Large intestine (tissue), 3 donors: ENCODE results near the gene GSK3A. TPM values are rescaled to one million over a fixed set of nuclear protein-coding genes. Genes with fewer than 3 reads are reported as not detected.
"Not testable (repeated sequence)": the region's sequence is repeated elsewhere in the genome, so short reads cannot be mapped to it uniquely, and the experiment has no call there.

ENCODE experiments used
- DNase-seq, 2 donors: peaks; one replicate each; pipeline versions ENCODE4 v3.0.0 to v3.0.0-alpha.2; 2013
- H3K27ac ChIP-seq: one replicate; pipeline ENCODE4 v1.5.1; 2013; ENCODE audit warnings: low read length
- H3K27me3 ChIP-seq: 2 replicates; pipeline ENCODE4 v1.6.1; 2013; ENCODE audit warnings: low read length; ENCODE audit not compliant: control insufficient read depth, insufficient read depth
- H3K36me3 ChIP-seq: 2 replicates; pipeline ENCODE4 v1.6.1; 2013; ENCODE audit warnings: low read length; ENCODE audit not compliant: control insufficient read depth, insufficient read depth
- H3K4me1 ChIP-seq: one replicate; pipeline ENCODE4 v1.6.1; 2013; ENCODE audit warnings: low read length; ENCODE audit not compliant: control insufficient read depth, insufficient read depth
- H3K4me3 ChIP-seq: one replicate; pipeline ENCODE4 v1.5.1; 2013; ENCODE audit warnings: low read length
- H3K9me3 ChIP-seq: one replicate; pipeline ENCODE4 v1.6.1; 2013; ENCODE audit warnings: mild to moderate bottlenecking, low read depth, low read length, moderate library complexity; ENCODE audit not compliant: control insufficient read depth
- WGBS: methylation state at CpG from one replicate; pipeline ENCODE4 v1.1.5; 2013; ENCODE audit warnings: low lambda C conversion rate; ENCODE audit not compliant: insufficient coverage; 5-methylcytosine and 5-hydroxymethylcytosine counted together
- polyA plus RNA-seq: library from polyadenylated mRNA; unstranded; fragments of 120-200 nt; gene quantifications from one replicate; pipeline ENCODE4 v1.2.1, GENCODE V29; 2013

The GSK3A gene
- polyA plus RNA-seq, 1 donor, result 70.8 TPM

DNA sequence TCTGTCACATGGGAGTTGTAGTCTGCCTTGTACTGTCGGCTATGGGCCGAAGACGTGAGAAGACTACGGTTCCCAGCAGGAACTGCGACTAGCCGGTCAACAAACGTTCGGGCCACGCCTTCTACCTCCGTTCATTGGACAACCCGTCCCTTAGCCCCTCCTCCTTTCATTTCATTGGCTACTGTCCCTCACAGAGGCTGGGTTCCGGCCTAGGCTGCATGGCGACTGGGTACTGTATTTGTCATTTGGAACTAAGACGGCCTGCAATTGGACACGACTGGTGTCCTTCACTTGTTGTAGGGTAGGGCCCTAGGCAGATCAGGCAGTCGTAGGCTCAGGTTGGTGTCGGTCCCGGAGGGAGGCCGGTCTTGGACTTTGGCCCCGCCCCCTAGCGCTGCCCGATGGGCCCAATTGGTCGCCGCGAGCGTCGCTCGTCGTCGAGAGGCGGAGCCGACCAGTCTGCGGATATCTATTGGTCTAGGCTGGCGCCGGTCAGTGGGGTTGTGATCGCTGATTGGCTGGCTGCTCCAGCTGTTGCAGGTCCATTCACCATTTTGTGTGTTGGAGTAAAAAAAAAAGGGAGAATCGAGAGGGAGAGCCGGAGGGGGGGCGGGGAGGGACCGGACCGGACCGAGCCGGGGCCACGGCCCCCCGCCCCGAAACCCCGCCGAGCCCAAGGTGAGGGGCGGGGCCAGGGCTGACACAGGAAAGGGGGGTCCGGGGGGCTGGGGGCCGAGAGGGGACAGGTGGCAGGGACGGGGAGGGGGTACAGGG is 26.5 kb upstream of the GSK3A start, which contains the start of gene CIC:
Gene CIC, plus strand, starts transcription at position 549 of the 774 bp plus-strand sequence. CDS start 2,532 bp downstream, outside the sequence.
- DNase-seq, result peak; percentile 100
- Histone ChIP-seq H3K36me3 (peaks cover 25% of the 10 kb centered on the region), H3K27ac (peak within 1 kb of the TSS; percentile 90), H3K9me3 (no peaks in the 10 kb centered on the region), H3K4me3 (peak within 1 kb of the TSS; percentile 70), H3K4me1 (peaks cover 28% of the 10 kb centered on the region), H3K27me3 (no peaks in the 10 kb centered on the region)
- WGBS, result no CpG with 5 or more reads among the region's 52 CpGs

DNA sequence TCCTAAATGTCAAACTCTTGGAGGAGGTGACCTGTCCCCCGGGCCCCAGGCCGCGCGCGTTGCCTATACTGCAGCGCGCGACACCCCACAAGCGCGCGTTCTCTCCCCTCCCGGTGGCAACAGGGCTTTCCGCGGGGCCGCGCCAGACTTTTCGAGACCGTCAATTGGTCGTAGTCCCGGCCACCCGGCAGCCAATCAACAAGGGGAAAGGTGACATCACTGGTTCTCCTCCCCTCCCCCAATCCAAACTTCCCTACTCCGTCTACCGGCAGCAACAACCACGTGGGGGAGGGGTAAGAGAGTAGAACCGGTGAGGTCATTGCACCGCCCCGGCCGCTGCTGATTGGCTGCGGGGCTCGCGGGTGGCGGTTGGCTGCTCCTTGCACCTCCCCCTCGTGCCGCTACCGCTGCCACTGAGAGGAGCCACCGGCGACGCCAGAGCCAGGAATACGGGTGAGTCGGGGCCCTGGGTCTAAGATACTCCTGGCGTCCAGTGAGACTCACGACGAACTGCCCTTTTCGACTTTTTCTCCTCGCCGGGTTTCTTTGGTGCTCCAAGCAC is 25.8 kb upstream of the GSK3A start:
- peaks cover 18% of the 10 kb centered on the region for H3K36me3 ChIP-seq
- peak overlapping the region; percentile 70 for H3K4me3 ChIP-seq
- WGBS, result no CpG with 5 or more reads among the region's 46 CpGs
- H3K27me3 ChIP-seq, result no peaks in the 10 kb centered on the region
- DNase-seq, result peak; percentile 100
- H3K9me3 ChIP-seq, result no peaks in the 10 kb centered on the region
- H3K4me1 ChIP-seq, result peaks cover 28% of the 10 kb centered on the region
- peak overlapping the region; percentile 90 for H3K27ac ChIP-seq

DNA sequence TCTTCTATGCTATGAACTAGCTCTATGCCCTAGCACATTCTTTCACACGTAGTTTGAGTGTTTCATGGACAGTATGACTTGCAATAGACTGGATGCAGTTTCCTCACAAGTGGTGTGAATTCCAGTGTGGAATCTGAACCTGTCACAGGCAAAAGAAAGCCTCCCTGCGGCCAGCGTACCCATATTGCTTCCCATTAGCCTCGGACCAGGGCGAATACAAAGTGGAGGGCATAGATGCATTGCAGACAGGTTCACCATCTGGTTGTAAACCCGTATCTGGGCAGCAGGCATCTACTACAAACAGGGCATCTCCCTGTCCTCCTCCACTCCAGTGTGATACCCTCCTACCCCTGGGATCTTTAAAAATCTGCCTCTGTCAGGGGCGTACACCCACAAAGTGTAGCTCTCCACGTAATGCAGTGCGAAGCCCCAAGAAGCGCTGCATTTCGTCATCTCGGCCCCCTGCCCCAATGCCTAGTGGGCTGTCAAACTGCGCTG is 25.3 kb upstream of the GSK3A start:
- H3K36me3 ChIP-seq, result peaks cover 13% of the 10 kb centered on the region
- no peaks in the 10 kb centered on the region for H3K9me3 ChIP-seq
- no CpG with 5 or more reads among the region's 13 CpGs for WGBS

GRCh38 chr19:42266928-42267603 is 24.7 kb upstream of the GSK3A start:
- not testable (repeated sequence) for H3K9me3 ChIP-seq, H3K27ac ChIP-seq, H3K36me3 ChIP-seq, DNase-seq, H3K4me3 ChIP-seq, H3K27me3 ChIP-seq
- WGBS, result 88% methylated on average over 3 of the region's 25 CpGs
- peaks cover 28% of the 10 kb centered on the region for H3K4me1 ChIP-seq

More for the DNA sequence above, 25.3 kb upstream of the GSK3A start:
- peaks cover 28% of the 10 kb centered on the region for H3K4me1 ChIP-seq
- peak in 1 of 2 donors; percentile 22 for DNase-seq
- peak overlapping the region; percentile 70 for H3K4me3 ChIP-seq
- H3K27ac ChIP-seq, result peak overlapping the region; percentile 90
- no peaks in the 10 kb centered on the region for H3K27me3 ChIP-seq

DNA sequence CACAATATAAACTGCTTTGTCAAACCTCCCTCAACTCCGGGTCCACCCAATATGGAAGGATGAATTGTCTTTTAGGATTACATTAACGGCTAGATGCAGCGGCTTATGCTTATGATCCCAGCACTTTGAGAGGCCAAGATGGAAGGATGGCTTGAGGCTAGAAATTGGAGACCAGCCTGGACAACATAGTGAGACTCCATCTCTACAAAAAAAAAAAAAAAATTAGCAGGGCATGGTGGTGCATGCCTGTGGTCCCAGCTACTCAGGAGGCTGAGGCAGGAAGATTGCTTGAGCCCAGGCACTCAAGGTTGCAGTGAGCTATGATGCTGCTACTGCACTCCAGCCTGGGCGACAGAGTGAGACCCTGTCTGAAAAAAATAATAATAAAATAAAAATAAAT is 23.7 kb upstream of the GSK3A start:
- H3K27me3 ChIP-seq, H3K36me3 ChIP-seq, H3K4me3 ChIP-seq, H3K27ac ChIP-seq, DNase-seq, H3K9me3 ChIP-seq: not testable (repeated sequence)
- WGBS, result no CpG with 5 or more reads among the region's 4 CpGs
- H3K4me1 ChIP-seq, result peaks cover 20% of the 10 kb centered on the region

- Histone ChIP-seq H3K4me3 (no peak overlapping the region), H3K27ac (no peak overlapping the region), H3K4me1 (peaks cover 10% of the 10 kb centered on the region), H3K27me3 (no peaks in the 10 kb centered on the region), H3K9me3 (no peaks in the 10 kb centered on the region), H3K36me3 (no peaks in the 10 kb centered on the region)
- DNase-seq, result no peak
- no CpG with 5 or more reads among the region's 3 CpGs for WGBS
Measured at GRCh38 chr19:42261763-42262162, 19.4 kb upstream of the GSK3A start.

DNA sequence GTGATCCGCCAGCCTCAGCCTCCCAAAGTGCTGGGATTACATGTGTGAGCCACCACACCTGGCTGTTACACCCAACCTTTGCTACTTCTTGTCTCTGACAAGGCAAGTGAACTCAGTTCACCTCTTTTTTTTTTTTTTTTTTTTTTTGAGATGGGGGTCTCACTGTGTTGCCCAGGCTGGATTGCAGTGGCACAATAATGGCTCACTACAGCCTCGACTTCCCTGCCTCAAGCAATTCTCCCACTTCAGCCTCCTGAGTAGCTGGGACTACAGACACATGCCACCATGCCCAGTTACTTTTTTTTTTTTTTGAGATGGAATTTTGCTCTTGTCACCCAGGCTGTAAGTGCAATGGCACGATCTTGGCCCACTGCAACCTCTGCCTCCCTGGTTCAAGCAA is 15.4 kb upstream of the GSK3A start:
- DNase-seq, H3K9me3 ChIP-seq, H3K27ac ChIP-seq, H3K4me3 ChIP-seq, H3K36me3 ChIP-seq, H3K27me3 ChIP-seq: not testable (repeated sequence)
- WGBS, result no CpG with 5 or more reads among the region's 3 CpGs
- peaks cover 23% of the 10 kb centered on the region for H3K4me1 ChIP-seq

- peak in 1 of 2 donors; percentile 68 for DNase-seq
- peaks cover 39% of the 10 kb centered on the region for H3K4me1 ChIP-seq
- H3K36me3 ChIP-seq, result no peaks in the 10 kb centered on the region
- H3K27me3 ChIP-seq, result no peaks in the 10 kb centered on the region
- H3K27ac ChIP-seq, result peak overlapping the region; percentile 81
- peak overlapping the region; percentile 56 for H3K4me3 ChIP-seq
- WGBS, result no CpG with 5 or more reads among the region's 38 CpGs
- no peaks in the 10 kb centered on the region for H3K9me3 ChIP-seq
Measured at GRCh38 chr19:42255766-42256745, 13.7 kb upstream of the GSK3A start.

DNA sequence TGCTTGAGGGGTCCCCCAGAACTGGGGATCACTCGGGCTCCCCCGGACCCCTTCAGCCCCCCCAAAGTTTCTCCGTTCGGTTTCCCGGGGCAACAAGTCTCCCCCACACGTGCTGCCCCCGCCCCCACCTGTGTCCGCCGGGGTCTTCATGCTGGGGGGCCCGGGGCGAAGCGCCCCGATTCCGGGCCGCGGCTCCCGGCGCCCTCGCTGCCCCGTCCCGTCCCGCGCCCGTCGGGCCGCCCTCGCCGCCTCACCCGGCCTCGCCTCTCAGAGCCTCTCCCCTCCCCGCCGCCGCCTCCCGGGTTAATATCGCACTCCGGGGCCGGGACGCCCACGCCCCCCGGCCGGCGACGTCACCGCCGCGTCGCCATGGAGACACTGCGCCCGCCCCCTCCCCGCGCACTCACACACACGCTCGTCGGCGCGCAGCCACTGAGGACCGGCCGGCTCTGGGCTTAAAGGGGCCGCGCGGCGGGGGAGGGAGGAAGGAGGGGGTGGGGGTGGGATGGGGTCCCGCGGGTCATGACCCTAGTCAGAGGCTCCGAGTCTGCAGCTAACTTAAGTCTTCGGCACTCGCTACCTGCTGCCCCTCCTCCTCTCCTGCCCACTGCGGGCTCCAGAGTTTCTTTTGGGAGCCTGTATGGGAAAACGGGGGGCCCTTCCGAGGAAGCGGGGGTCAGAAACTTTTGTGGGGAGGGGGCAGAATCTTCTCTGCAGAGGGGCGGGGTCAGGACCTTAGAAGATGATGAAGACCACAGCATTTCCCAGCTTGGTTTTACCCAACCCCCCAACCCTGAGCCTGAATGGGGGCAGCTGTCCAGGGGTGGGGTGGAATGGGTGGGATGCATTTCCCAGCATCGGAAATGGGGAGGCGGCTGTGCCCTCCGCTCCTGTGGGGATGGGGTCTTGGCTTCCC is 12.7 kb upstream of the GSK3A start, which contains the start of gene ERF:
Gene ERF, minus strand, starts transcription at position 279 of the 916 bp plus-strand sequence. Its CDS starts 129 bp downstream, at position 150.
- Histone ChIP-seq H3K27ac (peak within 1 kb of the TSS; percentile 98), H3K36me3 (peaks cover 5% of the 10 kb centered on the region), H3K27me3 (no peaks in the 10 kb centered on the region), H3K4me3 (peak within 1 kb of the TSS; percentile 94), H3K4me1 (peaks cover 46% of the 10 kb centered on the region), H3K9me3 (peaks cover 2% of the 10 kb centered on the region)
- no CpG with 5 or more reads among the region's 75 CpGs for WGBS
- peak; percentile 93 to 97 for DNase-seq
